H4 (cell line): ENCODE results near the gene PNMA8B. TPM values are rescaled to one million over a fixed set of nuclear protein-coding genes. Genes with fewer than 3 reads are reported as not detected.

Experiments
- DNase-seq: peaks from one replicate; pipeline ENCODE4 v3.0.0-alpha.2; 2015; ENCODE audit warnings: low spot score
- total RNA-seq: library from RNA; depleted of rRNA; stranded (reverse); fragments of >200 nt; shearing (Covaris generic); gene quantifications from 2 replicates; pipeline ENCODE4 v1.2.3, GENCODE V29; 2014

The PNMA8B gene
- total RNA-seq, 1 experiment from 2014 or later: not detected

DNA sequence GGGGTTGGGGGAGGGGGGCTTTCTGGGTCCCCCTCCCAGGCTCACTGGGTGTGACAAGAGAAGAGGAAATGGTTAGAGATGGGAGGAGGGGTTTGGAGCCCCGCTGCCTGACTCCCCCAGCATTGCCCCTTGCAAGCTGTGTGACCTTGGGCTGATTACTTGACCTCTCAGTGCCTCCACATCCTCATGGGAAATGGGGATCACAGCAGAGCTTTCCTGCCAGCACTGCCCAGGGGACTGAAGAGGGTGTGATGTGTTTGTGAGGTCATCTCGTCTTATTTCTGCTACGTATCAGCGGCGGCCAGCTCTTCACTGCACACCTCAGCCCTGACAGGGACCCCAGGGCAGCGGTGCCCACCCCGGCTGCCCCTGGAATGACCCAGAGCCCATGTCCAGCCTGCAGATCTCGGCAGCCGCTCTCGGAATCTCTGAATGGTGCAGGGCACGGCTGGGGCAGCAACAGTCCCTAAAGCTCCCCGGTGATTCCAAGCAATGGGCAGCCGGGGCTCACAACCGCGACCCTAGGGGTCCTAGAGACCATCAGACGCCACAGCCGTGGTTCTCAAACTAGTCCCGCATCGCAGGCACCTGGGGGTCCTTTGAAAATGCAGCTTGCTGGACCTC is 8.4 kb downstream of the PNMA8B start:
- no peak for DNase-seq

DNA sequence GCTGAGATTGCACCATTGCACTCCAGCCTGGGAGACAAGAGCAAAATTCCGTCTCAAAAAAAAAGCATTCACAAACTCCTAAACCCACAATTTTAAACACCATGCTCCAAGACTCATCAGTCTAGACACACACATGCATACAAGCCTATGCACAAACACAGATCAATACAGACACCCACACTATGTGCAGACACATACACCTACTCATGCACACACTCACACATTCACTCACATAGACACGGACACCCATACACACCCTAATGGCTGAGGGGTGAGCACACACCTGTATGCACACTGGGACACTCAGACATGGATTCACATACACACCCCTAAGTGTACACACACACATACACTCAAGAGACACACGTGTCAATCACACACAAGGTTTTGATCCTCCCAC is 9.3 kb downstream of the PNMA8B start:
- DNase-seq: no peak

DNA sequence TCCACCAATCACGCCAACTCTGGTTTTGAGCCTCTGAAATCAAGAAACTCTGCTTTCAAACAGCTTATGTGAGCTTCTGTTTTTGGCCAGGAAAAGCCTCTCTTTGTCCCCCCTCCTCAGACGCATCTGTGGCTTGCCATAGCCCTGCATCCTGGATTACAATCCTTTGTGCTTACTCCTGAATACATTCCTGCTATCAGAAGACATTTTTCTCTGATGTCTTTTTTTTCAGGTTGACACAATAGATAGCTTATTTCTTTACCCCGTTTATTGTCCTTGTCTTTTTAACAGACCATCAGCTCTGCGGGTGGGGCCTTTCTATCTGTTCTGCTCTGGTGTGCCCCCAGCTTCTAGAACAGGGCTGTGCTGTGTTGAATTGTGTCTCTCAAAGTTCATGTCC is 11.0 kb downstream of the PNMA8B start:
- no peak for DNase-seq

DNA sequence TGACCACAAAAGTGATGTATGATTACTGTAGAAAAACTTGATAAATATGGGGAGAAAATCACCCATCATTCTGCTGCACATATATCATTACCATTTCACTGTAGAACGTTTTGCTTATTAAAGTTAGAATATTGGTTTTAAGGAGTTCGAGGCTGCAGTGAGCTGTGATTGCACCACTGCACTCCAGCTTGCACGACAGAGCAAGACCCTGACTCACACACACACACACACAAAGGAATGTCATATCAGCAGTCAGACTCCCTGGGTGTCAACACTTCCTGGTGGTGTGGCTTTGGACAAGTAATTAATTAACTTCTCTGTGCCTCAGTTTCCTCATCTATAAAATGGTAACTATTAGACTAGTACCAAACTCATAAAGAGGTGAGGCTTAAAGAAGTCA is 13.0 kb downstream of the PNMA8B start:
- no peak for DNase-seq

DNA sequence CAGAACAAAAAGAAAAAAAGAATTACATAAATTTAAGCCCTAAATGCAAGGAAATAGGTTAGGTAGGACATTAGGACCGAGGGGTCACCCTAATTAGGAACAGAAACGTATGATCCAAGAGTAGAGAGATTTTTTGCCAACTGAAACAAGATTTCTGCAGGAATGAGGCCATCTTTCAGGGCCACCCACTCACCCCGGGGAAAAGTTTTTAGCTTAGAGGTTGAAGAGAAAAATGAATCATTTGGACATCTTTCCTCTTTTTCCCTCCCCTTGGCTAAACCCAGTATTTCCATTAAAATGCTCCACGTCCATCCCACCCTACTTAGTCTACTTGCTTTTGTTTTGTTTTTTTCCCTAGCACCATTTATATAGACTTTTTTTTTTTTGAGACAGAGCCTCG is 13.7 kb downstream of the PNMA8B start:
- DNase-seq: no peak

DNA sequence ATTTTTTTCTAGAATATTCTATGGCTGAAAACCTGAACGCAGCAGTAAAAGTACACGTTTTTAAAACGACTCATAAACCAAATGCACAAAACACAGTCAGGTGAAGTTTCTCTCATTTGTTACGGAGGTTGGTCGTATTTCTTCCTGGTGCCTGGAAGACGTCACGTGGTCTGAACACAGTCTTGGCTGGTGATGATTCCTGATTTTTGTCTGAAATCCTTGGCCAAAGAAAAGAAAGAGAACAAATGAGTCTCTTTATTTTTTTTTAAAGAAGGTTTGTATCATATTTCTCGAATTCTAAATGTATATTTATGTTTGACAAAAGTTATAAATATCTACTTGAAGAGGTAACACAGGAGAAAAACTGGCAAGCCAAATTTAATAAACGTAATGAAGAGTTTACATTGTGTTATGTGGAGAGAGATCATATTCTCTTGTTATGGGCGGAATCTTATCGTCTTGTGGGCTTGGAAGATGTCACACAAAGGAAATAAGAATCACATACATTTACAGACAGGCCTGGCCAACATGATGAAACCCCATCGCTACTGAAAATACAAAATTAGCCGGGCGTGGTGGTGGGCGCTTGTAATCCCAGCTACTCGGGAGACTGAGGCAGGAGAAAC is 14.3 kb downstream of the PNMA8B start:
- no peak for DNase-seq

DNA sequence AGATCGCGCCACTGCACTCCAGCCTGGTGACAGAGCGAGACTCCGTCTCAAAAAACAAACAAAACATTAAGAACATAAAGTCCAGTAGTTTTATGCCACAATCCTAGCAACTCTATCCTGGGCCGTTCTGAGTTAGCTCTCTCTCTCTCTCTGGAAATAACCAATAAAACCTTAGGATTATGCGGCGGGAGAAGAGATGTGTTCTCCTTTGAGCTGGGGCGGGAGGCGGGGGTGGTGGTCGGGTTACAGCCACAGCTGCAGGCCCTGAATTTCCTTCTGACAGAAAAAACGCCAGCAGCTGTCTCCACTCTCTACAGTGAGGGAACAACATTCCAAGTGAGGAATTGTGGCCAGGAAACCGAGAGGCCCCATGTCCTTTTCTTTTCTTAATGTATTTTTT is 15.3 kb downstream of the PNMA8B start:
- peak; percentile 77 for DNase-seq

DNA sequence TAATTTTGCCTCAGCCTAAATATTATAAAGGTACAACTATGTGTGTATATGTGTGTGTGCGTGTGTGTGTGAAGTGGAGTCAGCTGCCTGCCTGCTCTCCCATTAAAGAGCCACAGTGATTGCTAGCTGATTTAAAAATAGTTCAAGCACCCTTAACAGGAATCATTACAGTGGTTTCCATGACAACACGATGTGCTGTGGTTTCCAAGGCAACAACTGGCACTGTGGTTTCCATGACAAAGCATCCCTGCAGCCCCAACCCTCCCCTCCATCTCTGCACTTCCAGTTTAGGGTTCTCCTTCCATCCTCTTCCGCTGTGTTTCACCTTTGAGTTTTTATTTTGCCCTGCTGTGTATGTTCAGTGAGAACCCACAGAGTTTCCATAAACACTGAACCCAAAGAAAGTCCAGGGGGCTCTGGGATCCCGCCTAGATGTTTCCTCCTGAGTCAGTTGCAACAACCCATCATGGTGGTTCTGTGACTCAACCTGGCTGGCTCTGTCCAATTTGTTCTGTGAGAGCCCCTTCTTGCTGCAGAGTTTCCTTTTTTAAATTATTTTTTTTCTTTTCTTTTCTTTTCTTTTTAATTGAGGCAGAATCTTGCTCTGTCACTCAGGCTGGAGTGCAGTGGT is 17.2 kb downstream of the PNMA8B start:
- DNase-seq: peak; percentile 43

DNA sequence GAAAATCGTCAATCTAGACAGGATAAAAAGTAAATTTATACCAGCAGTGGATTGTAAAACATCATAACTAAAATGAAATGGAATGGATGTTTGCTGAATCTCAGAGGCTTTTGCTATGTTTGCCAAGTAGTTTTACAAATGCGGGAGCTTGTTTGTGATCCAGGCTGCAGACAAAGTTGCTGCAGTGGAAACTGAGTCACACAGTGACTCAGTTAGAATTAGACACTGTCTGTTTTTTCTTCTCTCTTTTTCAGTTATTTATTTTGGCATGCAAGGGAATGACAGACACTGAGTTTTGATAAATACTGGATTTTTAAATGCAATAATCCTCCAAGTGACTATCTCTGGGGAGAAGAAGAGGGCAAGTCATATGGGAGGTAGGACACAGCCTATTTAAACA is 19.7 kb downstream of the PNMA8B start:
- DNase-seq: no peak

DNA sequence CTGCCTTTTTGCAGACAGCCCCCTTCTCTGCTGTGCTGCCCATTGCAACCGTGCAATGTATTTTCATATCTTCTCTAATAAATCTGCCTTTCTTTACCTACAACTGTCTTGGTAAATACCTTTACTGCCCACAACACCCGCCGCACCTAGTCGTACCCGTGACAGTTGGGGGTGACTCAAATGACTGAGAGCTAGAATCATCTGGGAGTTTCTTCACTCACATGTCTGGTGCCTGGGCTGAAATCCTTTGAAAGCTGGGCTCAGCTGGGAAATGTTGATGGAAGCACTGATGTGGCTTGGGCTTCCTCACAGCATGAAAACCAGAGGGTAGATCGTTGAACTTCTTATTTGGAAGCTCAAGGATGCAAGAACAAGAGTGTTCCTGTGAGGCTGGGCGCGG is 21.5 kb downstream of the PNMA8B start:
- DNase-seq: no peak

DNA sequence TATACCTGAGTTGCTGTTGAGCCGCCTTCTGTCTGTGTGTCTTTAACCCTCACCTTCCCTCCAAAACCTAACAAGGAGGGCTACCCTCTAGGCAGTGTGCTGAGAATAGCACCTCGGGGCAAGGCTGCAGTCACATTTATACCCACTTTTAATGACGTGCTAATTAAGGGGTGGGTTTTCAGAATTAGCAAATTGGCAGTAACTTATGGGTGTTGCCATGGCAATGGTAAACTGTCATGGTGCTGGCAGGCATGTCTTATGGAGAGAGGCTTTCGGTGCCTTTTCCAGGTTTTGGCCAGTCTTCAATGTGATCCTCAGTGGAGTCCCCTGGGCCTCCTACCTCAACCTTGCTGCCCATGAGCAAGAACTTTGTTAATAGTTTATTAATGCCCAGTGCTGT is 23.1 kb downstream of the PNMA8B start:
- DNase-seq: no peak

DNA sequence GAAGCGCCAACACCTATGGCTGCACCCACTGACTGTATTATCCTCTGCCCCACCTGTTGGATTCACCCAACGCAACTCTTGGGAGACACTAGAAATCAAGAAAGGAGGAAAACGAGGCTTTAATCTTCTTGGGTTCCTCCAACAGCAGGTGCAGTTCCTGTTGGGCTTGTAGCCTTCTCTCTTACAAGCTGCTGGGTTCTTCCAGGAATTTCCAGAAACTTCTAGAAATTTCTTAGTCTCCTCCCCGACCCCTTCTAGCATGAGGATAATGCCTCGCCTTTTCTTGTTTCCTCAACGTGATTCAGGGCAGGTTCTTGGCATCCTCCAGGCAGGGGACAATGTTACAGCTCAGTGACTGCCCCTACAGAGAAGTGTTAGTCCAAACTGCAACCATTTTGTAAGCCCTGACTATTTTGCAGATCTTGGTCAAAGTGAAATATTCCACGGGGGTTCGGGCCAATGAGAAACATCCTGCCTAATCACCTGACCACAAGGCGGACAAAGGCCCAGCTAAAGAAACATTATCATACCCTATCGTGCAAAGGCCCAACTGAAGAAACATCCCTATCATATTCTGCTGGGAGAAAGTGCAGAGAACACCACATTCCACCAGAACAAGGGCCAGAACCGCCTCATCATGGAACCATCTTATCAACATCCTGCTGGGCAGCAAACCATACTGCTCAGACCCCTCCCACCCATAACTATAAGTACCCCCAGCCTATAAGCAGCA is 23.7 kb downstream of the PNMA8B start:
- no peak for DNase-seq

DNA sequence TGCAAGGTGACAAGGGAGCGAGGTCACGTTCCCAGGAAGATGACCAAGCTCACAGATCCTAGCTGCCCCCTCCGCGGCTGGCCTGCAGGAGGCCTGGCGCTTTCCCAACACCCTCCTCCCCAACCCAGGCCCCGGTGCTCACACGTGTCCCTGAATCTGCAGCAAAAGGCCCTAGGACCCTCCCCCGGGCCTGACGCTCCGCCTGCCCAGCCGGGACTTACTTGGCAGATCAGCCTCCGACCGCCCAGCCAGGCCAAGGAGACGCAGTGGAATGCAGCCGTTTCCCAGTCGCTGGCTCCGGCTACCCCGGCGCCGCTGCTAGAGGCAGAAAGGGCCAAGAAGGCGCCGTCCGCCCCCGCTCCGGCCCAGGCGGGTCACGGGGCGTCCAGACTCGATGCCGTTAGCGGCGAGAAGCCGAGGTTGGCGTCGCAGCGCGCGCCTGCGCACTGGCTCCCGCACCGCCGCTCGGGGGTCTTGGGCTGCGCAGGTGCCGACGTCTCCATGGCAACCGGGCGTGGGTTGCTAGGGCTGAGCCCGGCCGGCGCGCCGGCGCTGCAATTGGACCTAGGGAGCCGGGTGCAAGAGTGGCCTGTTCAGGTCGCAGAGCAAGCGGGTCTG is 24.4 kb downstream of the PNMA8B start, which contains the start of gene PNMA8A:
Gene PNMA8A (minus strand): TSS at position 448 of the 618 bp plus-strand sequence. CDS start 528 bp downstream, outside the sequence.
- no peak for DNase-seq

DNA sequence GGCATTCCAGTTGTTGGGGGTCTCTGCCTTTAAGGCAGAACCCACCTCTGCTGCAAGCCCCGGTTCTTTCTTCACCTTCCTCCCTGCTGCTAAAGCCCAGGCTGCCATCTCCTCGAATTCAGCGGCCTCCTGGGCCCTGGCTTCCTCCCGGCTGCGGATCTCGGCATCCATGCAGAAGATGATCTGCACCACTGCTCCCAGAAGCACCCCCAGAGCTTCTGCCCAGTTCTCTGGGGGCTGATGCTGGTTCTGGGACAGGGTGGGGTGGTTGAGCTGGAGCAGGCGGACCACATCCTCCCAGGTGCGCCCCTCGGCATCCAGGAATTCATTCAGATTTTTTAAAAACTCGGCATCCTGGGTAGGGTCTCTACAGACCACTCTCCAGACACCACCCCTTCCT is 25.3 kb downstream of the PNMA8B start:
- DNase-seq: no peak

DNA sequence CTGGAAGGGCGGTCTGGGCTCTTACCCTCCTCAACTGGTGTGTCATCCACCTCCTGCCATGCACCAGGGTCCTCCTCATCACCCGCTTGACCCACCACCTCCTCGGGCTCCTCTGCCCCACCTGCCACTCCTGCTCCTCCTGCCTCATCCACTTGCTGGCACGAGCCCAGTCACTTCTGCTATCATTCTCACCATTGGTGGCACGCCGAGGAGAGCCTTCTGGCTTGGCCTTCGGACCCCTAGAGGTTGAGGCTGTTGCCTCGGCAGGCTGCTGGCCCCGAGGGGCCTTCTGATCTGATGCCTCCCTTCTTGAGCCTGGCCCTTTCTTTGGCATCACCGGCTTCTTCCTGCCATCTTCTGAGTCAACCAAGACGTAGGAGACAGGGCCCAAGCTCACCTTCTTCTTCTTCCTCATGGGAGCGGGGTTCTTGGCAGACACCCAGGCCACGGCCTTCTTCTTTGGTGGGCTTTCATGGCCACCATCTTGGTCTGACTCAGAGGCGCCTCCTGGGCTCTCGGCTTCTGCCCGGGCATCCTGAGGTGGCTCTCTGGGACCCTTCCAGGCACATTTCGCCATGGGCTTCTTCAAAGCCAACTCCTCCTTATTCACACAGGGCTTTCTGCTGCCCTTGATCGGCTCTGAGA is 26.0 kb downstream of the PNMA8B start:
- no peak for DNase-seq

DNA sequence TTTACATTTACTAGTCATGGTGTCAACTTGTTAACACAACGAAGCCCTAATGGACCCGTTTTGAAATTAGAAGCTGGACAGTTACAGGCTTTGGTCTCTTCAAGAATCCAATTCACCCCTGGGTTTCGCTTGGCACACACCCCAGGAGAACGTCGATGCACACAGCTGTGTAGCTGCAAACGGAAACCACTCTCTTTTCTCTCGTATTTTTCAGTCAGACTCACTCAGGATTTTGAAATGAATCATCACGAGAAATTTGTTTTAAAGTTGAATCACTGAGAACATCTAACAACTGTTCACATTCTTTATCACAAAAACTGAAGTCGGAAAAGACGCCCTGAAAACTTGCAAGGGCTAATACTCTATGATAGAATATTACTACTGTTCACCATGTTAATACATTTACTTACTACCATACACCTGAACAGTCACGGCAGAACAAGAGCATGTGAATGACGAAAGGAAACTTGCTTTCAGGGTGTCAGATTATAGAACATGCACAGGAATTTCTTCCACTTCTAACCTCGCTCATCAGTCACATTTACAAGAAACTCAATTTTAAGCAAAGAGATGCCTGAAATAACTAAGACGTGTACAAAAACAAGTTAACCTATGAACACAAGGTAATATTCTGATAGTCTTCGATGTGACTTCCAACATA is 29.0 kb downstream of the PNMA8B start:
- peak; percentile 40 for DNase-seq

DNA sequence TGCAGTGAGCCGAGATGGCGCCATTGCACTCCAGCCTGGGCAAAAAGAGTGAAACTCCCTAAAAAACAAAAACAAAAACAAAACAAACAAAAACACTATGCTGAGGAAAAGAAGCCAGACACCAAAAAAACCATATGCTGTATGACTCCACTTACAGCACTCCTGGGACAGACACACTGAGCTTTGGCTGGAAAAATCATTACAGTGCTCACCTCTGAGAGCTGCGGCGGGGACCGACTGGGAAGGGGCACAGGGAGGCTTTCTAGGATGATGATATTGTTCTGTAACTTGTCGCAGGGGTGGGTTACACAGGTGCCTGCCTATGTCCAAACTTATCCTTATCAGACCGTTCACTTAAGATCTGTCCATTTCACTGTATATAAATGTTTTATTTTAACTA is 32.2 kb downstream of the PNMA8B start:
- no peak for DNase-seq

DNA sequence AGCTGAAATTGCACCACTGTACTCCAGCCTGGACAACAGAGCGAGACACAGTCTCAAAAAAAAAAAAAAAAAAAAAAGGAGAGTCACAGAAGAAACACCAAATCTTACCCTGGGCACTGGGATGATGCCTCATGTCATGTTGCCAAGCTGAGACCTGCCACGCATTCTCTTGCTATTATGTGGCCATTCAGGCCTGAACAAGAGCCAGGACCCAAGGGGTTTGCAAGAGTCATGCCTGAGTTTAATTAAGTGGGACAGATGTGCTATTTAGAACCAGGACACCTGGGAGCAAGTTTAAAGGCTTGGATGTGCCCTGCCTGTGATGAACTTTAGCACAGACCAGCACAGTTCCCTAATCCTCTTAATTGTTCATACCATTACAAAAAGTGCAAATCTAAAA is 34.1 kb downstream of the PNMA8B start:
- DNase-seq: no peak

DNA sequence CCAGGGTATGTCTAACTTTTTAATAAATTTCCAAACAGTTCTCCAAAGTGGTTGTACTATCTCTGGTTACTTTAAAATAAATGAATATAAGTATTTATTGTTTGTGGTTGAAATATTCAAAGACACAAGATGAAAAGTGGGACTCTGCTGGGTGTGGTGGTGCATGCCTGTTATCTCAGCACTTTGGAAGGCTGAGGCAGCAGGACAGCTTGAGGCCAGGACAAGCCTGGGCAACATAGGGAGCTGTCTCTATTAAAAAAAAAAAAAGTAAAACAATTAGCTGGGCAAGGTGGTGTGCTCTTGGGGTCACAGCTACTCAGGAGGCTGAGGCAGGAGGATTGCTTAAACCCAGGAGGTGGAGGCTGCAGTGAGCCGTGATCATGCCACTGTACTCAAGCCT is 34.7 kb downstream of the PNMA8B start:
- DNase-seq: no peak

DNA sequence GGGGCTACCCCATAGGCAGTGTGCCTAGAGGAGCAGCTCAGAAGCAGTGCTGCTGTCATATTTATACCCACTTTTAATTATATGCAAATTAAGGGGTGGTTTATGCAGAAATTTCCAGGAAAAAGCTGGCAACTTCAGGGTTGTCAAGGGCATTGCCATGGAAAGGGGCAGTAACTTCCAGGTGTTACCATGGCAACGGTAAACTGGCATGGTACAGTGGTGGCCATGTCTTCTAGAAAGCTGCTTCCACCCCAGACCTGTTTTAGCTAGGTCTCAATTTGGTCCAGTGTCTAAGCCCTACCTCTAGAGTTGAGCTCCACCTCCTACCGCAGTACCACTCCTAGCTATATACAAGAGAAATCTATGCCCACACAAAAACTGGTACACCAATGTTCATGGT is 35.6 kb downstream of the PNMA8B start:
- no peak for DNase-seq

DNA sequence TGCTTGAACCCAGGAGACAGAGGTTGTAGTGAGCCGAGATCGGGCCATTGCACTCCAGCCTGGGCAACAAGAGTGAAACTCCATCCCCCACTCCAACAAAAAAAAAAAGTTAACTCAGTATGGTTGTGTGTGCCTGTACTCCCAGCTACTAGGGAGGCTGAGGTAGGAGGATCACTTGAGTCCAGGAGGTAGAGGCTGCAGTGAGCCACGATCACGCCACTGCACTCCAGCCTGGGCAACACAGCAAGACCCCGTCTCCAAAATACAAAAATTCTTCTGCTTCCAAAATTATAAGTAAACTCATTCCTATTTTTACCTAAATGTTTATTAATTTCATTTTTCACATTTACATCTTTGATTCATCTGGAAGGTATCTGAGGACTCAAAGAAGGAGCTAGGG is 38.7 kb downstream of the PNMA8B start:
- DNase-seq: no peak
